Head of caudate nucleus (tissue), 42 donors: Measurements from ENCODE around the gene CDR2L.

Experiments
- DNase-seq, 42 donors: peaks; one replicate each; pipeline versions ENCODE4 v3.0.0 to v3.0.0-alpha.2; 2020 to 2021; ENCODE audit warnings: mixed read lengths in 7 of 42
- intact Hi-C: fragments of 100-400 bp; cut with DNase I; formaldehyde crosslinking; loops from one replicate; pipeline ENCODE4 v1.15.0; 2022

The CDR2L gene

DNA sequence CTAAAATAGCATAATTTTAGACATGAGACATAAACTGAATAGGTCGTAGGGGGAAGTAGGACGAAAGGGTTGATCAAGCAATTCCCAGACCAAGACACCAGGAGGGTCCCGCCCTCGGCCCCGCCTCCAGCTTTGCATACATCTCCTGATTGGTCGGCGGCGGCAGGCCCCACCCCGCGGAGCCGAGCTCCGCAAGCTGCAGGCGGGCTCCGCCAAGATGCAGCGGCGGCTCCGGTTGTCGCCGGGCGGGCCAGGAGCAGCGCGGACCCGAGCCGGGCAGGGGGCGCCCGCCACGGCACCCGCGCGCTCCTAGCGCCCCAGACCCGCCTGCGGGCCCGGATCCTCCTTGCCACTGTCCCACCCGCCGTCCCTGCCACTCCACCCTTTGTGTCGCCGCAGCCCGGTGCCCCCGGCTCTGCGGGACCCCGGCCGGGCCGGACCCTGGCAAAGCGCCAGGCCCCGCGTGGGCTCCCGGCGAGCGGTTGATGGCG, at the start of gene CDR2L:
Gene CDR2L, plus strand, starts transcription at position 215 of the 491 bp plus-strand sequence. CDS start 412 bp downstream, outside the sequence.
- peak; percentile 95 to 99 (median 99) for DNase-seq
- intact Hi-C loops, result no loop called here

DNA sequence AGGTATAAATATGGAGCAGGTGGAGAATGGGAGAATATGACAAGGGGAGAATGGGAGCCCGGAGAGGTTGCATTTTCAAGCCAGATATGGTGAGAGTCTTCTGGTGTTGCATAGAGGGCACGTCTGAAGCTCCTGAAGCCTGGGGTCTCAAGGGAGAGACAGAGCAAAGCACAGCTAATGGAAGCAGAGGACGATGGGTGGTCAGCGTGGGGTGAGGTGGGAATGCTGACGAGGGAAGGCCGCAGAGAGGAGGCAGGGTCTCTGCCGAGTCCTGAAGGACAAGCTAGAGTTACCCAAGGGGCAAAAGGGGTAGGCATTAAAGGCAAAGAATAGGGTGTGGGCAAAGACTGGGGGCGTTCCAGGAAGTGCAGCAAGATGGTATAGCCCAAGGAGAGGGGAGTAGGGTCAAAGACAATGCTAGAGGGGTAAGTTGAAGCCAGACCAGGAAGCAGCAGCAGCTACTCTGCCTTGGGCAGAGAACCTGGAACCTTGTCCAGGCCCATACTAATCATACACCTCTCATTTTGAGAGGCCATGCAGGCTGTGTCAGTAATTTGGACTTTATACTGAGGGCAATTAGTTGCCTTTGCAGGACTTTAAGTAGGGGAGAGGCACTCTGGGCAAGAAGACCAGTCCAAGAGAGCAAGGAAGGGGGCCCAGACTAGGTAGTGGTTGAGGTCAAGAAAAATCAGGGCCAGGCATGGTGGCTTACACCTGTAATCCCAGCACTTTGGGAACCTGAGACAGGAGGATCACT, 49.1 kb upstream of the CDR2L start:
- DNase-seq, result no peak
- intact Hi-C loops, result no loop called here

DNA sequence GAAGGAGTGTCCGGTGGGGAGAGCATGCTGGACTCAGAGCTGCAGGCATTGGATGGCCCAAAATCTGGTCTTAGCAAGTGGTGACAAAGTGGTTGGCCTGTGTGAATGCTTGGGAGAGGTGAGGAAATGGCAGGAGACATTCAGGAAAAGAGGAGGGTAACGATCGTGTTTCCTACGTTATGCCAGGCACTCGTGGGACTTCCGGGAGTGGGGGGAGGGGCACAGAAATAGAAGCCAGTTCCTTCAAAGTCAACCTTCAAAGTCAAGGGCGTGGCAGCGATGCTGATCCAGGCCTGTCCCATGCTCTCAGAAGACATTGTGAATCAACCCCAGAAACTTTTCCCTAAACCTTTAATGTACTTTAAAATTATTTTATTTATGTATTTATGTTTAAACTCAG, 47.9 kb upstream of the CDR2L start:
- intact Hi-C loops, result no loop called here
- no peak for DNase-seq

DNA sequence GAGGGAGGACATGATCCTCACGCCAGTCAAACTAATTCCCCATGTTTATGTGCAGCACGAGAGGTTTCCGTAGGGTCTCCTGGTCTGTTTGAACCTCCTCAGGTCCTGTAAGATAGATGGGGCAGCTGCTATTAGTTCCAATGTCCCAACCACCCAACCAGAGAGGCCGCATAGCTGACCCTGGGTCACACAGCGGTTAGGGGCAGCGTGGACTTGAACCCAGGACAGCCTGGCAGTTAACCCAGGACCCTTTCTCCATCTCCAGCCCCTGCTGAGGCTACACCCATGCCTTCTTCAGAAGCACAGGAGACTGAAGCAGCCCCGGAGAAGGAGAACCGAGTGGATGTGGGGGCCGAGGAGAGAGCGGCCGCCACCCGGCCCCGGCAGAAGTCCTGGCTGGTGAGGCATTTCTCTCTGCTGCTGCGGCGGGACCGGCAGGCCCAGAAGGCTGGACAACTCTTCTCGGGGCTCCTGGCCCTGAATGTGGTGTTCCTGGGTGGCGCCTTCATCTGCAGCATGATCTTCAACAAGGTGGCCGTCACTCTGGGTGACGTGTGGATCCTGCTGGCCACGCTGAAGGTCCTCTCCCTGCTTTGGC, 46.2 kb upstream of the CDR2L start:
- intact Hi-C loops, result no loop called here
- no peak for DNase-seq

DNA sequence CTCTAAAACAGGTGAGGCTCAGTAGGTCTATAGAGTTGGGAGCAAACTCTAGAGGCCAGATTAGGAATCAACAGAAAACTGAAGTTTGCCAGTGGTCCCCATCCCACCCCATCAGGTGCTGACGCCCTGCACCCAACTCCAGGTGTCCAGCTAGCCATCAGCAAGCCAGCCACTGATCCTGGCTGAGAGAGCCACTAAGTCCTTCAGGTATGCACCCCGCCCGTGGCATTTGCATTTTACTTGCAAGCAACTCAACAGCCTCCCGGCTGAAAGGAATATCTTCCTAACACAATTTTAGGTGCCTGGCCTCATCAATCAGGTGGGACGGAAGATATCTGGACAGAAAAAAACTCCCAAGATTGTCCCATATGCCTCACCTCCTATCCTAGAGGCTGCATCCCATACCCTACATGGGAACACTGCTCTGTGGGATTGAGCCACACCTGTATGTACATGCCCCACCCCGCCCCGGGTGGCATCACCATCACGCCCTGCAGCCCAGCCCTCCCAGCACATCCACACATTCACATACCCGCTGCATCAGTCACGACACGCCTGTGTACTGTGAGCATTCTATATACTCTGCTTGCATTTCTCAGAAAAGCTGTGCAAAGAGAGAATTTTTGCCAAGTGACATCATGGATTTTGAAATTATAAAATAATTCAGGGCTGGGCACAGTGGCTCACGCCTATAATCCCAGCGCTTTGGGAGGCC, 43.5 kb upstream of the CDR2L start:
- DNase-seq, result no peak
- intact Hi-C loops, result no loop called here

DNA sequence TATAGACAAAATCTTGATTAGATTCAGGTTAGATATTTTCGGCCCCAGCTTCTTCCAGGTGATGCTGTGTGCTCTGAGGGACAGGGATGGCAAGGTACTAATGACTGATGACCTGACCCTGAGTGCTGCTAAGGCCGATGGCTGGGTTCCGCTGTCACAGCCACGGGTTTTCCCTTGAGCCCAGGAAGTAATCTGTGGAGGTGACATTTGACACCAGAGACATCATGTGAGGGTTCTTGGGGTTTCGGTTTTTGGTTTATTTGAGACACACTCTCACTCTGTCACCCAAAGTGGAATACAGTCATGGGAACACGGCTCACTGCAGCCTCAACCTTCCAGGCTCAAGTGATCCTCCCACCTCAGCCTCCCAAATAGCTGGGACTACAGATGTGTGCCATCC, 41.9 kb upstream of the CDR2L start:
- DNase-seq, result no peak
- intact Hi-C loops, result no loop called here

DNA sequence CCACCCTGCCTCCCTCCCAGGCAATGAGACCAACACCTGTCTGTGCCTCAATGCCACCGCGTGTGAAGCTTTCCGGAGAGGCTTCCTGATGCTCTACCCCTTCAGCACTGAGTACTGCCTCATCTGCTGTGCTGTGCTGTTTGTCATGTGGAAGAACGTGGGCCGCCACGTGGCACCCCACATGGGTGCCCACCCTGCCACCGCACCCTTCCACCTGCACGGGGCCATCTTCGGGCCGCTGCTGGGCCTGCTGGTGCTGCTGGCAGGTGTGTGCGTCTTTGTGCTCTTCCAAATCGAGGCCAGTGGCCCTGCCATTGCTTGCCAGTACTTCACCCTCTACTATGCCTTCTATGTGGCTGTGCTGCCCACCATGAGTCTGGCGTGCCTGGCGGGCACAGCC, 40.8 kb upstream of the CDR2L start:
- intact Hi-C loops, result no loop called here

DNA sequence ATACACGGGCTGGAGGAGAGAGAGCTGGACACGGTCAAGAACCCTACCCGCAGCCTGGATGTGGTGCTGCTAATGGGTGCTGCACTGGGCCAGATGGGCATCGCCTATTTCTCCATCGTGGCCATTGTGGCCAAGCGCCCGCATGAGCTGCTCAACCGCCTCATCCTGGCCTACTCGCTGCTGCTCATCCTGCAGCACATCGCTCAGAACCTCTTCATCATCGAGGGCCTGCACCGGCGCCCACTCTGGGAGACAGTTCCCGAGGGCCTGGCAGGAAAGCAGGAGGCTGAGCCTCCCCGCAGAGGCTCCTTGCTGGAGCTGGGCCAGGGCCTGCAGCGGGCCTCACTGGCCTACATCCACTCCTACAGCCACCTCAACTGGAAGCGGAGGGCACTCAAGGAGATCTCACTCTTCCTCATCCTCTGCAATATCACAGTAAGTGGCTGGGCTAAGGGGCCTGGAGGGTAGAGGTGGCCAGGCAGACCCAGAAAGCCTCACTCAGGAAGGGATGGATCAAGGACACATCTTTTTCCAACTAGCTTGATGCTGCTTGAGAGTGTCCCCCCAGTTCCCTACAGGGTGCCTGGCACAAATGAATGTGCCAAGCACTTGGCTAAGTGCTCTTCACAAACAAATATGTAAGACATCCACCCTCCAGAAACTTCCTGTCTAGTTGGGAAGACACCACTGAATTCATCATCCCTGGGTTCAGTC, 40.2 kb upstream of the CDR2L start:
- DNase-seq, result no peak
- intact Hi-C loops, result no loop called here

More for the DNA sequence above, 40.8 kb upstream of the CDR2L start:
- no peak for DNase-seq

DNA sequence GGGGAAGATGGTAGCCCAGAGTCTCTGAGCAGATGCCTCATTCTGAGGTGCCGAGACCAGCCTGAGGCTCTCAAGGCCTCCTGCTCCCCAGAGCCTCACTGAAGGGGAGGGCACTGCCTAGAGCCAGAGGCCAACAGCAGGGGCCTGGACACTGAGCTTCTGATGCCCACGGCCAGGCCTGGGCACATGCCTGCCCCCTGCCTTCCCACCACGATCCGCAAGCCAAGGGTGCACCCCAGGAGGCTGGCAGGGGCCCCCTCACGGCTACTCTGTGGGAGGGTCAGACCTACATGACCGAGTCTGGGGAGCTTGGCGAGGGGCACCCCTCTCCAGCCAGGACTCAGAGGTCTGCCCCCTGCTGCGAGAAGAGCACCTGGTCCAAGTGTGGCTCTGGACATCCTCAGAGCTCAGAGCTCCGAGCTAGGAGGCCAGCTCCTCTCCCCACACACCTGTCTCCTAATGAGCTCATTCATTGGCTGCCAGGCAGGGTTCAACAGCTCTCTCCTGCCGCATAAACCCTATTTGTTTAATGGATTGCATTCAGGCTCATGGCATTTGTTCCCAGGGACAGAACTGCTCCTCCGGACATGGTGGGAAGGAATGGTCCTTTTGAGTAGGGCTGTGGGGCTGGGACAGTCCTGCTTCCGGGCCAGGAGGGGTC, 37.8 kb upstream of the CDR2L start:
- intact Hi-C loops, result no loop called here

DNA sequence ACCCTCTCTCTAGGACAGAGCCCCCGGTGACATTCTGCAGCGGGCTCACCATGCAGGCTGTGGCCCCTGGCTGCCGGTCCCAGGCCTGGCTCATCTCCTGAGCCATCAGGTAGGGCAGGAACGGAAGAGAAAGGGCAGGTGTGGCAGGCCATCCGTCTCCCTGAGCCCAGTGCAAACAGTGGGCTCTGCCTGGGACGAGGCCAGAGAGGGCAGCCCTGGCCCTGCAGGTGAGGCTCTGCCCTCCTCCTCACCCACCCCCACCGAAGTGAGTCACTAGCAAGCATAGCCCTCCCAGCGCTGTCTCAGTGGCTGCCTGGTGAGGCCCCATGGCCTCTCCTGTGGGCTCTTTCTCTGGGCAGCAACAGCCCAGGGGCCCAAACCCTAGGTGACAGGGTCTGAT, 37.2 kb upstream of the CDR2L start:
- intact Hi-C loops, result no loop called here
- no peak for DNase-seq

More for the DNA sequence above, 37.8 kb upstream of the CDR2L start:
- no peak for DNase-seq

DNA sequence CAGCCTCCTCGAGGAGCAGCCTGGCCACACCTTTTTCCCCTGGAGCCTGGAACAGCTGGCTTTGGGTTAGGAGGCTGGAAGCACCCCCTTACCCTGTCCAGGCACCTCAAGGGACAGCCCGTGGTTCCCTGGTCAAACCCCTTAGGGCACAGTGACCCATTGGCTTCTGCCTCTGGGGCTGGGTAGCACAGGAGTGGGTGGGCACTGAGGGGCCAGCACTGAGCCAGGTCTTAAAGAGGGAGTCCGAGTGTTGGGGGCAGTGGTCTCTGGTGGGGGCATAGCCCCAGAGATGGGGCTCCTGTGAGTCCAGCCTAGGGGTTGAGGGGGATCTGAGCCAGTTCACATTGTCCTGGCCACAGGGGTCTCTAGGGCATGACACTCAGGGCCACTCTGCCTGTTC, 36.4 kb upstream of the CDR2L start:
- no peak for DNase-seq
- intact Hi-C loops, result no loop called here

DNA sequence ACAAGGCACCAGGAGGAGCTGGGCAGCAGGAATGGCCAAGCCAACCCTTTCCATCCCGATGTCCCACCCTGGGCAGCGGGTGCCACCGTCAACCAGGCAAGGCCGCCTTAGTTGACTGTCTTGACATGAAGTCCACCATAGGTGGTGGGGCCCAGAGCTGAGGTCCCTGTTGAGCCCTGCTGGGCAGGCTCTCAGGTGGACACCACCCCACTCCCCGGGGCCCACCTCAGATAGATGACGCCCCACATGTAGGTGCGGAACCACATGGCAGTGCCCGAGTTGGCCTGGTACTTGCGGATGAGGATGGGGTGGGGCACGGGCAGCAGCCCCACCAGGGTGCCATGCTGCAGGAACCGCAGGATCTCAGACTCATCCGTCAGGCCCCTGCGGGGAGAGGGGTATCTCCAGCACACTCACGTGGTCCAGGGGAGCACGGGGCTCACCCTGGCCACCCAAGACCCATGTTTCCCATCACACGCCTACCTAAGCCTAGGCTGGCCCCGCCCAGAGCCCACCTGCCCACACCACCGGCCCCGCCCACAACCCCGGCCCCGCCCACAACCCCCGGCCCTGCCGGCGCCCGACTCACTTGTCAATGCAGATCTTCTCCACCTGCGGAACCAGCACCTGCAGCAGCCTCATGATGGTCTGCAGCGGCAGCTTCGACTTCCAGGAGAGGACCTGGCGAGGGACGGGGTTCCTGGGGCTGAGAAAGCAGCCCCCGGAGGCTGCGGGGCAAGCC, 35.6 kb upstream of the CDR2L start:
- intact Hi-C loops, result no loop called here
- DNase-seq, result no peak

DNA sequence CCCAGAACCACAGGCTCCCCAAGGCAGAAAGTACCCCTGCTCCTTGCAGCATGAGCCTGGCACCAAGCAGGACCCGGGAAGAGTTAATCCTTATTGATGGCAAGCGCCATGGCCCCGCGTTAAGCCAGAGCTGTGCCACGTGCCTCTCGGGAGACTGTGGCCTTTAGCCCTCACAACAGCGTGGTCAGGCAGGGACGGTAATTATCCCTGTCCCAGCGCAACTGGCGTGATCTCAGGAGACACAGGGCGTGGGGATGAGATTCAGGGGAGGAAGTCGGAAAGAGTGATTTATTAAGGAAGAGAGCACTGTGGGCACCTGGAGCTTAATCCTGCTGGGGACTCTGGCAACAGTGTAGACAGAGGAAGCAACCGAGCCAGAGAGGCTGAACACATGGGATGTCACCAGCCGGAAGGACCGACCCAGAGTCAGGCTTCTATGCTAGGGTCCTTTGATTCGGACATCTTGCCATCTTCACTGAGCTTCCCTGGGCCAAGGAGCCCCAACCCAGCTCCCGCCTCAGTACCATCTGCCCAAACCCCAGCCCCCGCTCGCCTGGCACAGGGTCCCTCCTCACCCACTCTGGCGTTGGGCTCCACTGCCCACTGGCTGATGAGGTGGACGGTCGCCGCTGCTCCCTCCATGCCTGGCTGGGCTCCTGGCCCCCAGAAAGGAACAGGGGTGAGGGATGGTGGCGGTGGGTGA, 34.9 kb upstream of the CDR2L start:
- DNase-seq, result no peak
- intact Hi-C loops, result no loop called here

DNA sequence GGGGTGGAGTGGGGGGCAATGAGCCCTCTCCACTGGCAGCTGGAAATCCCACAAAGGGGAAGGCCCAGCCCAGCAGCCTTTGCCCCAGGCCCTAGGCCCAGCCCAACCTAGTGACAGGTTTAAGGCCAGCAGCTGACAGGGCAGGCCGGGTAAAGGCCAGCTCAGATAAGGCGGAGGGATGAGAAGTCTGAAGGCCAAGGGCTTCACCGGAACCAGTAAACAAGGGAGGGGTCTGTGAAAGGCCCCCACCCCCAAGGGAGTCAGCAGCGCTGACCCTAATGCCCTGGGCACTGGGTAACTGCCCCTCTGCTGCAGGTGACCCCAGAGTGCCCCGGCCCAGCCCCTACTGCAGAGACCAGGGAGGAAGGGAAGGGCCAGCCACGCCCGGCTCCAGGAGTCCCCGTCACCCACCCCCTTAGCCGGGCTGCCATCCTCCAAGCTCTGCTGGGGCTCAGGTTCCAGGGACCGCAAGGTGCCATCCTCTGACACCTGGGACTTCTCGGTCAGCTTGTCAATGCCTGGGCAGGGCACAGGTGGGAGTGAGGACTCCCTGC, 34.2 kb upstream of the CDR2L start:
- no peak for DNase-seq

DNA sequence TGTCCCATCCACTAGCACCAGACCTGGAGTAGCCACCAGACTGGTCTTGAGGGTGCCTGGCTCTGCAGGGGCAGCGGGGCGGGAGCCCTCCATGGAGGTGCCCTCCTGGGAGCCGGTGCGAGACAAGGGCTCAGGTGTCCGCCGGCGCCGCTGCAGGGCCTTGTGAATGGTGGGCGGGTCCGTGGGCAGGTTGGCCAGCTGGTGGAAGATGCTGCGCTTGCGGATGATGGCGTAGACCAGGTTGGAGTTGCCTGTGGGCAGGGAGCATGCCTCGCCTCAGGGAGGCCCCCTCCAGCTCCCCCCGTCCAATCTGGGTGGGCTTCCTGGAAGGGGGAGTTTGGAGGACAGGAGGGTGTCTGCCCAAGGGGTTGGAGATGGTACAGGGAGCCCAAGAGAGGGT, 33.3 kb upstream of the CDR2L start:
- DNase-seq, result no peak
- intact Hi-C loops, result no loop called here

More for the DNA sequence above, 34.2 kb upstream of the CDR2L start:
- intact Hi-C loops, result no loop called here

DNA sequence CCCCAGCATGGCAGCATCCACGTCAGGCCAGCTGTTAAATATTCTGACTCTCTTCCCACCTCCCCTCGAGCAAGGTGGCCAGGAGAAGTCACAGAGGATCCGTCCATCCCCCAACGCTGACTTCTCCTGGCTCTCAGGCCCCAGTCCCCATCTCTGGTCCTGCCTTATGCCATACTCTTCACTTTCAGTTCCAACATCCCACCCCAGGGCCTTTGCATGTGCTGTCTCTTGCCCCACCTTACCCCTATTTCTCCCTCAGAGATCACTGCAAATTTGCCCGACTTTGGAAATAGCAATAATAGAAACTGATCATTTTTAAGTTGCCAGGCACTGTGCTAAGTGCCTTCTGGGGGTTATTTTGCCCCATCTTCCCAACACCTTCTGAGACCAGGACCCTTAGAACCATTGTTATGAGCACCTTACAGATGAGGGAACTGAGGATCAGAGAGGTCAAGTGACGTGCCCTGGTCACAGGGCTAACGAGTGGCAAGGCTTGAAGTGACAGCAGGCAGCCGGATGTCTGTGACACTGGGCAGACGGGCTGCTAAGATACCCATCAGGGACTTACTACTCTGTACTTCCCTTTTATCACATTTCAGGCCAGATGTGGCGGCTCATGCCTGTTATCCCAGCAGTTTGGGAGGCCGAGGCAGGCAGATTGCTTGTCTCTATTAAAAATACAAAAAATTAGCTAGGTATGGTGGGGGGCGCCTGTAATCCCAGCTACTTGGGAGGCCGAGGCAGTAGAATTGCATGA, 32.6 kb upstream of the CDR2L start:
- intact Hi-C loops, result no loop called here
- DNase-seq, result no peak

DNA sequence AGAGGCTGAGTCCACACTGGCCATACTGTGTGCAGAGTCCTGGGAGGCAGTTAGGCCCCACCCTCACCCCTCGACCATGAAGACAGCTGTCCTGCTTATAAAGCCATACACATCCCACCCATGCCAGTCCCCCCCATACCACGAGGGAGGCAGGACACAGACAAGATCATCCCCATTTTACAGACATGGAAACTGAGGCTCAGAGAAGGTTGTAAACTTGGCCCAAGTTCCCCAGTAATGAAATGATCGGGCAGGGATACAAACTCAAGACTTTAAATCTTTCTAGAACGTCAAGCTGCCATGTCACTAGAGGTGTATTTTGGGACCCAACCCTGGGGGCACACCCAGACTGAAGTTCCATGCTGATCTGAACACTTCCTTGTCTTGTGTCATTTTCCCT, 31.3 kb upstream of the CDR2L start:
- intact Hi-C loops, result no loop called here

More for the DNA sequence above, 31.3 kb upstream of the CDR2L start:
- no peak for DNase-seq
